ENCODE data around the gene SLC66A1. TPM values are rescaled to one million over a fixed set of nuclear protein-coding genes. Genes with fewer than 3 reads are reported as not detected.

The SLC66A1 gene
- total RNA-seq, 1 donor from 2014 or later = 11.1 TPM

- H3K4me3 ChIP-seq = no peak overlapping the region
- intact Hi-C loops (cut with DNase I) = no loop called here
- H3K27me3 ChIP-seq = no peaks in the 10 kb centered on the region
- no peak overlapping the region for H3K27ac ChIP-seq
- peaks cover 11 to 12% of the 10 kb centered on the region in 2 donors for H3K36me3 ChIP-seq
- peaks cover 0 to 16% of the 10 kb centered on the region in 2 donors for H3K4me1 ChIP-seq
- TF ChIP-seq CTCF (IDR thresholded peaks at IDR 0.05) = no peak
- H3K9me3 ChIP-seq = no peaks in the 10 kb centered on the region
- no peak for DNase-seq (ENCODE audit: low spot score in 2 of 2)
These were observed 55.9 kb downstream of the SLC66A1 start for GRCh38 chr1:19368050-19368449.

- Histone ChIP-seq H3K27ac (no peak overlapping the region), H3K36me3 (peaks cover 15 to 16% of the 10 kb centered on the region in 2 donors), H3K4me1 (peaks cover 0 to 16% of the 10 kb centered on the region in 2 donors), H3K4me3 (no peak overlapping the region), H3K9me3 (no peaks in the 10 kb centered on the region), H3K27me3 (no peaks in the 10 kb centered on the region)
- intact Hi-C loops (cut with DNase I) = no loop called here
- no peak for DNase-seq (ENCODE audit: low spot score in 2 of 2)
- TF ChIP-seq CTCF (IDR thresholded peaks at IDR 0.05) = no peak
These were observed 56.8 kb downstream of the SLC66A1 start for GRCh38 chr1:19368964-19369363.

GRCh38 chr1:19369396-19370090, 57.4 kb downstream of the SLC66A1 start:
- no peaks in the 10 kb centered on the region for H3K27me3 ChIP-seq
- no peak for DNase-seq (ENCODE audit: low spot score in 2 of 2)
- TF ChIP-seq CTCF (IDR thresholded peaks at IDR 0.05) = no peak
- intact Hi-C loops (cut with DNase I) = no loop called here
- no peak overlapping the region for H3K27ac ChIP-seq
- no peak overlapping the region for H3K4me3 ChIP-seq
- H3K4me1 ChIP-seq = peaks cover 0 to 16% of the 10 kb centered on the region in 2 donors
- peaks cover 20 to 22% of the 10 kb centered on the region in 2 donors for H3K36me3 ChIP-seq
- no peaks in the 10 kb centered on the region for H3K9me3 ChIP-seq

GRCh38 chr1:19370453-19371170, 58.5 kb downstream of the SLC66A1 start:
- TF ChIP-seq CTCF (IDR thresholded peaks at IDR 0.05) = no peak
- intact Hi-C loops (cut with DNase I) = no loop called here
- DNase-seq (ENCODE audit: low spot score in 2 of 2) = no peak
- no peaks in the 10 kb centered on the region for H3K9me3 ChIP-seq
- H3K36me3 ChIP-seq = peaks cover 24 to 32% of the 10 kb centered on the region in 2 donors
- H3K27me3 ChIP-seq = no peaks in the 10 kb centered on the region
- no peak overlapping the region for H3K4me3 ChIP-seq
- no peak overlapping the region for H3K27ac ChIP-seq
- H3K4me1 ChIP-seq = peaks cover 0 to 16% of the 10 kb centered on the region in 2 donors

- Histone ChIP-seq H3K27me3 (no peaks in the 10 kb centered on the region), H3K36me3 (peaks cover 33 to 40% of the 10 kb centered on the region in 2 donors), H3K27ac (no peak overlapping the region), H3K4me3 (no peak overlapping the region), H3K9me3 (no peaks in the 10 kb centered on the region), H3K4me1 (peaks cover 0 to 16% of the 10 kb centered on the region in 2 donors)
- DNase-seq (ENCODE audit: low spot score in 2 of 2) = no peak
- no peak for TF ChIP-seq CTCF (IDR thresholded peaks at IDR 0.05)
- intact Hi-C loops (cut with DNase I) = no loop called here
These were observed 59.4 kb downstream of the SLC66A1 start for GRCh38 chr1:19371226-19372135.
